CD14-positive monocyte (primary cell): ENCODE results near the gene REV3L. TPM values are rescaled to one million over a fixed set of nuclear protein-coding genes. Genes with fewer than 3 reads are reported as not detected.

Source experiments
- DNase-seq, 3 donors: peaks; one replicate each; pipeline ENCODE4 v3.0.0-alpha.2; 2011 to 2022
- H2AFZ ChIP-seq: 2 replicates; pipeline ENCODE4 v1.6.0; 2012; ENCODE audit warnings: mild to moderate bottlenecking, low read depth, low read length, inconsistent platforms; ENCODE audit not compliant: insufficient read depth, poor library complexity, severe bottlenecking
- H3K27ac ChIP-seq, 2 donors: 1 replicate in 1 of 2; 2 replicates in 1 of 2; pipeline ENCODE4 v1.5.1; 2012 to 2013; ENCODE audit warnings: low read length in 2 of 2, control low read depth in 1 of 2, inconsistent platforms in 1 of 2, low read depth in 1 of 2, mild to moderate bottlenecking in 1 of 2
- H3K27me3 ChIP-seq, 2 donors: one replicate each; pipeline versions ENCODE4 v1.6.0 to v1.6.1; 2011 to 2013; ENCODE audit warnings: low read length in 2 of 2; ENCODE audit not compliant: control insufficient read depth in 2 of 2, insufficient read depth in 2 of 2
- H3K36me3 ChIP-seq, 2 donors: replicated peaks in 1 of 2; 1 replicate in 1 of 2; 2 replicates in 1 of 2; pipeline versions ENCODE4 v1.5.1 to v1.6.1; 2012 to 2013; ENCODE audit warnings: low read length in 2 of 2, control low read depth in 1 of 2, inconsistent platforms in 1 of 2, mild to moderate bottlenecking in 1 of 2; ENCODE audit not compliant: insufficient read depth in 2 of 2, control insufficient read depth in 1 of 2
- H3K4me1 ChIP-seq, 2 donors: 1 replicate in 1 of 2; 2 replicates in 1 of 2; pipeline versions ENCODE4 v1.5.1 to v1.6.1; 2012 to 2013; ENCODE audit warnings: low read length in 2 of 2, control low read depth in 1 of 2, inconsistent platforms in 1 of 2, mild to moderate bottlenecking in 1 of 2, moderate library complexity in 1 of 2; ENCODE audit not compliant: insufficient read depth in 2 of 2, control insufficient read depth in 1 of 2
- H3K4me2 ChIP-seq: replicated peaks from 2 replicates; pipeline ENCODE3; 2012; ENCODE audit warnings: low read length, moderate library complexity, mild to moderate bottlenecking; ENCODE audit not compliant: poor library complexity, severe bottlenecking; ENCODE audit errors: extremely low read depth
- H3K4me3 ChIP-seq, 3 experiments: fragments of 200-600 bp in 1 of 3; sonication (generic) in 1 of 3; replicated peaks in 1 of 3; 1 replicate in 2 of 3; 2 replicates in 1 of 3; pipeline ENCODE4 v1.5.1; 2011 to 2013; ENCODE audit warnings: low read length in 3 of 3, mild to moderate bottlenecking in 3 of 3, control low read depth in 2 of 3, low read depth in 2 of 3, inconsistent platforms in 1 of 3, moderate library complexity in 1 of 3
- H3K79me2 ChIP-seq: 2 replicates; pipeline ENCODE4 v1.6.0; 2012; ENCODE audit warnings: mild to moderate bottlenecking, control low read depth, inconsistent platforms, low read length, moderate library complexity; ENCODE audit not compliant: insufficient read depth
- H3K9ac ChIP-seq: 2 replicates; pipeline ENCODE4 v1.6.0; 2017; ENCODE audit warnings: low read length, mild to moderate bottlenecking; ENCODE audit not compliant: insufficient read depth, poor library complexity, severe bottlenecking
- H3K9me3 ChIP-seq, 2 donors: replicated peaks in 1 of 2; 1 replicate in 1 of 2; 2 replicates in 1 of 2; pipeline versions ENCODE4 v1.5.1 to v1.6.1; 2012 to 2013; ENCODE audit warnings: low read length in 2 of 2, control low read depth in 1 of 2; ENCODE audit not compliant: control insufficient read depth in 1 of 2, insufficient read depth in 1 of 2
- H4K20me1 ChIP-seq: 2 replicates; pipeline ENCODE4 v1.6.0; 2012; ENCODE audit warnings: mild to moderate bottlenecking, low read length, control low read depth, moderate library complexity; ENCODE audit not compliant: insufficient read depth
- H3K27ac Mint-ChIP-seq, 7 donors: one replicate each; pipeline ENCODE4 v1.8.0; 2020; ENCODE audit warnings: mild to moderate bottlenecking in 7 of 7, mixed read lengths in 7 of 7, moderate library complexity in 6 of 7, inconsistent platforms in 2 of 7
- H3K27me3 Mint-ChIP-seq, 3 donors: one replicate each; pipeline ENCODE4 v1.8.0; 2021 to 2022; ENCODE audit warnings: low read depth in 3 of 3, mild to moderate bottlenecking in 3 of 3, mixed read lengths in 3 of 3, moderate library complexity in 3 of 3, inconsistent platforms in 1 of 3
- H3K36me3 Mint-ChIP-seq, 2 donors: one replicate each; pipeline ENCODE4 v1.8.0; 2020; ENCODE audit warnings: mixed read lengths in 2 of 2, inconsistent platforms in 1 of 2, mild to moderate bottlenecking in 1 of 2
- H3K4me1 Mint-ChIP-seq: one replicate; pipeline ENCODE4 v1.8.0; 2020; ENCODE audit warnings: mild to moderate bottlenecking, mixed read lengths
- H3K4me3 Mint-ChIP-seq, 2 donors: one replicate each; pipeline ENCODE4 v1.8.0; 2020; ENCODE audit warnings: mild to moderate bottlenecking in 2 of 2, mixed read lengths in 2 of 2, moderate library complexity in 1 of 2
- H3K9me3 Mint-ChIP-seq, 7 donors: one replicate each; pipeline ENCODE4 v1.8.0; 2020 to 2022; ENCODE audit warnings: mixed read lengths in 7 of 7, mild to moderate bottlenecking in 6 of 7, moderate library complexity in 6 of 7, inconsistent platforms in 2 of 7
- CTCF ChIP-seq: fragments of 200-600 bp; IDR thresholded peaks from one replicate; pipeline ENCODE4 v1.8.0; 2022; ENCODE audit warnings: antibody characterized with exemption, mild to moderate bottlenecking
- intact Hi-C, 2 donors: fragments of 100-400 bp; cut with micrococcal nuclease; formaldehyde crosslinking; loops; one replicate each; pipeline versions ENCODE4 v1.15.0 to v1.15.1; 2023
- polyA plus RNA-seq, 3 donors: library from polyadenylated mRNA; depleted of rRNA in 1 of 3; unstranded in 2 of 3; stranded (reverse) in 1 of 3; fragments of 300-500 nt in 2 of 3; fragments of >200 nt in 1 of 3; fragmentation: Illumina TruSeq in 2 of 3; gene quantifications; 1 replicate in 2 of 3; 2 replicates in 1 of 3; pipeline ENCODE4 v1.2.3, GENCODE V29; 2012 to 2021

The REV3L gene
- polyA plus RNA-seq, 3 donors = 3.4 to 5.7 (median 4.9) TPM

- no peaks in the 10 kb centered on the region for H3K27me3 ChIP-seq
- Mint-ChIP-seq H3K4me3 (no peak overlapping the region), H3K27me3 (no peaks in the 10 kb centered on the region), H3K27ac (peak overlapping the region in 4 of 7 donors; percentile 28 to 75 (median 36)), H3K36me3 (peaks cover 22 to 27% of the 10 kb centered on the region in 2 donors), H3K9me3 (peaks cover 9 to 23% (median 18%) of the 10 kb centered on the region in 7 donors), H3K4me1 (peaks cover 16% of the 10 kb centered on the region)
- no peak for TF ChIP-seq CTCF
- H4K20me1 ChIP-seq = no peaks in the 10 kb centered on the region
- peak overlapping the region in 1 of 3 experiments; percentile 28 for H3K4me3 ChIP-seq
- peaks cover 0 to 10% of the 10 kb centered on the region in 2 donors for H3K9me3 ChIP-seq
- H3K27ac ChIP-seq = peak overlapping the region in 1 of 2 donors; percentile 14
- intact Hi-C loops = no loop called here
- H3K4me2 ChIP-seq = peak overlapping the region; percentile 27
- H3K9ac ChIP-seq = no peak overlapping the region
- peaks cover 8 to 10% of the 10 kb centered on the region in 2 donors for H3K4me1 ChIP-seq
- H3K79me2 ChIP-seq = peaks cover 18% of the 10 kb centered on the region
- H2AFZ ChIP-seq = no peak overlapping the region
- DNase-seq = no peak
- H3K36me3 ChIP-seq = peaks cover 0 to 15% of the 10 kb centered on the region in 2 donors
These were observed 21.2 kb downstream of the REV3L start for GRCh38 chr6:111461860-111462259.

- peaks cover 0 to 15% of the 10 kb centered on the region in 2 donors for H3K36me3 ChIP-seq
- no peaks in the 10 kb centered on the region for H3K27me3 Mint-ChIP-seq
- peaks cover 0 to 10% of the 10 kb centered on the region in 2 donors for H3K9me3 ChIP-seq
- intact Hi-C loops = no loop called here
- H3K9ac ChIP-seq = no peak overlapping the region
- no peak overlapping the region for H3K27ac ChIP-seq
- H3K4me1 ChIP-seq = peaks cover 8 to 10% of the 10 kb centered on the region in 2 donors
- no peak overlapping the region for H3K4me3 Mint-ChIP-seq
- H3K27ac Mint-ChIP-seq = no peak overlapping the region
- H3K4me3 ChIP-seq = no peak overlapping the region
- H4K20me1 ChIP-seq = no peaks in the 10 kb centered on the region
- peaks cover 18% of the 10 kb centered on the region for H3K79me2 ChIP-seq
- H3K4me1 Mint-ChIP-seq = peaks cover 16% of the 10 kb centered on the region
- peaks cover 9 to 23% (median 18%) of the 10 kb centered on the region in 7 donors for H3K9me3 Mint-ChIP-seq
- H2AFZ ChIP-seq = no peak overlapping the region
- H3K27me3 ChIP-seq = no peaks in the 10 kb centered on the region
- no peak for TF ChIP-seq CTCF
- no peak overlapping the region for H3K4me2 ChIP-seq
- no peak for DNase-seq
- H3K36me3 Mint-ChIP-seq = peaks cover 22 to 32% of the 10 kb centered on the region in 2 donors
These were observed 24.3 kb downstream of the REV3L start for GRCh38 chr6:111458670-111459232.
